ENCODE measurements around the gene SOBP. TPM values are rescaled to one million over a fixed set of nuclear protein-coding genes. Genes with fewer than 3 reads are reported as not detected.

Gene SOBP
- total RNA-seq, 2 donors from 2014 or later: 1.5 to 1.9 TPM

GRCh38 chr6:107582086-107582485, 92.2 kb downstream of the SOBP start:
- Histone ChIP-seq H3K27ac (ENCODE audit: low read depth, low read length) (no peak overlapping the region), H3K4me3 (ENCODE audit: low read length) (no peak overlapping the region), H3K36me3 (ENCODE audit: control insufficient read depth, insufficient read depth, low read length) (no peaks in the 10 kb centered on the region), H3K9ac (ENCODE audit: extremely low read depth, low read length, poor library complexity, severe bottlenecking) (no peak overlapping the region), H3K27me3 (ENCODE audit: control insufficient read depth, insufficient read depth, low read length, poor library complexity, severe bottlenecking) (no peaks in the 10 kb centered on the region), H3K4me1 (ENCODE audit: control insufficient read depth, insufficient read depth, low read length) (peaks cover 9% of the 10 kb centered on the region), H3K9me3 (ENCODE audit: control insufficient read depth, low read length) (no peaks in the 10 kb centered on the region)
- DNase-seq: no peak
- no peak overlapping the region for H3K4me3 Mint-ChIP-seq
- no peaks in the 10 kb centered on the region for H3K9me3 Mint-ChIP-seq
- no peaks in the 10 kb centered on the region for H3K36me3 Mint-ChIP-seq (ENCODE audit: low read depth)
- TF ChIP-seq CTCF (conservative IDR thresholded peaks at IDR 0.05): no peak
- H3K27ac Mint-ChIP-seq: no peak overlapping the region
- H3K4me1 Mint-ChIP-seq: peaks cover 29% of the 10 kb centered on the region
- H3K27me3 Mint-ChIP-seq (ENCODE audit: insufficient read depth): no peaks in the 10 kb centered on the region

GRCh38 chr6:107584726-107585125, 94.8 kb downstream of the SOBP start:
- DNase-seq: no peak
- Mint-ChIP-seq H3K27ac (no peak overlapping the region), H3K9me3 (no peaks in the 10 kb centered on the region), H3K27me3 (ENCODE audit: insufficient read depth) (no peaks in the 10 kb centered on the region), H3K4me3 (no peak overlapping the region), H3K4me1 (peaks cover 21% of the 10 kb centered on the region), H3K36me3 (ENCODE audit: low read depth) (no peaks in the 10 kb centered on the region)
- Histone ChIP-seq H3K4me1 (ENCODE audit: control insufficient read depth, insufficient read depth, low read length) (peaks cover 6% of the 10 kb centered on the region), H3K27me3 (ENCODE audit: control insufficient read depth, insufficient read depth, low read length, poor library complexity, severe bottlenecking) (no peaks in the 10 kb centered on the region), H3K36me3 (ENCODE audit: control insufficient read depth, insufficient read depth, low read length) (no peaks in the 10 kb centered on the region), H3K9me3 (ENCODE audit: control insufficient read depth, low read length) (no peaks in the 10 kb centered on the region), H3K9ac (ENCODE audit: extremely low read depth, low read length, poor library complexity, severe bottlenecking) (no peak overlapping the region), H3K27ac (ENCODE audit: low read depth, low read length) (no peak overlapping the region), H3K4me3 (ENCODE audit: low read length) (no peak overlapping the region)
- TF ChIP-seq CTCF (conservative IDR thresholded peaks at IDR 0.05): no peak

DNA sequence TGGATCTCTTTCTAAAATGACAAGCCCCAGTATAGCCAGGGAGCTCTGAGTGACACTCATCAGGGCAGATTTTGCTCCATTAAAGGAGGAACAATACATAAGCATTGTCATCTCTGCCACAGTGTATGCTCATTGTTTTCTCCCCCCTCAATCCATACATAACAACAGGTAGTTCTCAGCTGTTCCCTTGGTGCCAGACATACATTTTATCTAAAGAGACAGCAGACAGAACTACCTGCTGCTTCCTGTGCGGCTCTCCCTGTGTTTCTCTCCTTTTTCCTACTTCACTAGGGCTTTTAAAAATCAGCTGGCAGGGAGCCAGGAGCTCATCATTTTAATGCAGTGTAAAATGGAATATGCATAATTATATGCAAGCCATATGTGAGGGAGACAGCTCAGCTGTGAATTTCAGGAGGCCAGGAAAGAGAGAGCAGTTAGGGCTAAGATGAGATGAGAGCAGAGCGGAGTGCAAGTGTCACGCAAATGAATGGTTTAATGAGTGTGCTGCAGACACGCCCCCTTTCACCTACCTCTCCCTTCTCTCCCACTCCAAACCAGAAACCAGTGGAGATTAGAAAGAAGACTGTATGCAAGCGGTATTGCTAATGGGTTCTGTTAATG, 96.0 kb downstream of the SOBP start:
- WGBS, 2 experiments (ENCODE audit: insufficient coverage in 1 of 2, insufficient read length in 1 of 2): 63% methylated on average over 4 of the region's 5 CpGs; no CpG with 5 or more reads in 1 of the 2 experiments
- peaks cover 20% of the 10 kb centered on the region for H3K4me1 Mint-ChIP-seq
- Histone ChIP-seq H3K27ac (ENCODE audit: low read depth, low read length) (peak overlapping the region; percentile 70), H3K4me3 (ENCODE audit: low read length) (no peak overlapping the region), H3K36me3 (ENCODE audit: control insufficient read depth, insufficient read depth, low read length) (no peaks in the 10 kb centered on the region), H3K27me3 (ENCODE audit: control insufficient read depth, insufficient read depth, low read length, poor library complexity, severe bottlenecking) (no peaks in the 10 kb centered on the region), H3K9ac (ENCODE audit: extremely low read depth, low read length, poor library complexity, severe bottlenecking) (no peak overlapping the region), H3K9me3 (ENCODE audit: control insufficient read depth, low read length) (no peaks in the 10 kb centered on the region), H3K4me1 (ENCODE audit: control insufficient read depth, insufficient read depth, low read length) (peaks cover 6% of the 10 kb centered on the region)
- no peaks in the 10 kb centered on the region for H3K36me3 Mint-ChIP-seq (ENCODE audit: low read depth)
- H3K9me3 Mint-ChIP-seq: no peaks in the 10 kb centered on the region
- no peaks in the 10 kb centered on the region for H3K27me3 Mint-ChIP-seq (ENCODE audit: insufficient read depth)
- H3K27ac Mint-ChIP-seq: no peak overlapping the region
- TF ChIP-seq CTCF (conservative IDR thresholded peaks at IDR 0.05): no peak
- H3K4me3 Mint-ChIP-seq: no peak overlapping the region
- DNase-seq: no peak

All from endodermal cell (in vitro differentiated cells).